Dendritic cell treated with granulocyte-macrophage colony-stimulating factor and Interleukin-4, amounts not matched to agents 40 ng/mL and 50 ng/mL, for 4 days (primary cell): ENCODE results near the gene ZCCHC7.

ENCODE experiments used
- H3K27ac Mint-ChIP-seq: one replicate; pipeline ENCODE4 v1.8.0; 2022; ENCODE audit warnings: mild to moderate bottlenecking, mixed read lengths
- H3K27me3 Mint-ChIP-seq: one replicate; pipeline ENCODE4 v1.8.0; 2022; ENCODE audit warnings: mild to moderate bottlenecking, mixed read lengths
- H3K36me3 Mint-ChIP-seq: one replicate; pipeline ENCODE4 v1.8.0; 2022; ENCODE audit warnings: low read depth, mixed read lengths
- H3K4me1 Mint-ChIP-seq: one replicate; pipeline ENCODE4 v1.8.0; 2022; ENCODE audit warnings: low read depth, mixed read lengths
- H3K4me3 Mint-ChIP-seq: one replicate; pipeline ENCODE4 v1.8.0; 2022; ENCODE audit warnings: mild to moderate bottlenecking, moderate library complexity, mixed read lengths
- H3K9me3 Mint-ChIP-seq: one replicate; pipeline ENCODE4 v1.8.0; 2022; ENCODE audit warnings: mixed read lengths
- intact Hi-C: fragments of 100-400 bp; cut with micrococcal nuclease; formaldehyde crosslinking; loops from one replicate; pipeline ENCODE4 v1.15.0; 2022

The ZCCHC7 gene

GRCh38 chr9:37215381-37215780 lies 95.0 kb downstream of the ZCCHC7 start:
- Mint-ChIP-seq H3K27ac (no peak overlapping the region), H3K9me3 (no peaks in the 10 kb centered on the region), H3K4me1 (peaks cover 10% of the 10 kb centered on the region), H3K4me3 (no peak overlapping the region), H3K27me3 (no peaks in the 10 kb centered on the region), H3K36me3 (peaks cover 37% of the 10 kb centered on the region)
- intact Hi-C loops: no loop called here

GRCh38 chr9:37215830-37216229 lies 95.5 kb downstream of the ZCCHC7 start:
- Mint-ChIP-seq H3K4me3 (no peak overlapping the region), H3K4me1 (peaks cover 10% of the 10 kb centered on the region), H3K27me3 (no peaks in the 10 kb centered on the region), H3K36me3 (peaks cover 37% of the 10 kb centered on the region), H3K27ac (no peak overlapping the region), H3K9me3 (no peaks in the 10 kb centered on the region)
- intact Hi-C loops: no loop called here

GRCh38 chr9:37217161-37217560 lies 96.8 kb downstream of the ZCCHC7 start:
- H3K27me3 Mint-ChIP-seq: no peaks in the 10 kb centered on the region
- peaks cover 10% of the 10 kb centered on the region for H3K4me1 Mint-ChIP-seq

GRCh38 chr9:37218800-37219425 lies 98.5 kb downstream of the ZCCHC7 start:
- H3K9me3 Mint-ChIP-seq: no peaks in the 10 kb centered on the region
- no peak overlapping the region for H3K4me3 Mint-ChIP-seq
- intact Hi-C loops: no loop called here
- H3K27ac Mint-ChIP-seq: no peak overlapping the region
- H3K27me3 Mint-ChIP-seq: no peaks in the 10 kb centered on the region
- peaks cover 5% of the 10 kb centered on the region for H3K4me1 Mint-ChIP-seq
- H3K36me3 Mint-ChIP-seq: peaks cover 33% of the 10 kb centered on the region

More at GRCh38 chr9:37217161-37217560, 96.8 kb downstream of the ZCCHC7 start:
- Mint-ChIP-seq H3K4me3 (no peak overlapping the region), H3K27ac (no peak overlapping the region), H3K9me3 (no peaks in the 10 kb centered on the region), H3K36me3 (peaks cover 40% of the 10 kb centered on the region)
- intact Hi-C loops: no loop called here

GRCh38 chr9:37220971-37221370 lies 100.6 kb downstream of the ZCCHC7 start:
- no peaks in the 10 kb centered on the region for H3K9me3 Mint-ChIP-seq
- peaks cover 5% of the 10 kb centered on the region for H3K4me1 Mint-ChIP-seq
- H3K27ac Mint-ChIP-seq: no peak overlapping the region
- H3K27me3 Mint-ChIP-seq: no peaks in the 10 kb centered on the region
- intact Hi-C loops: no loop called here
- H3K4me3 Mint-ChIP-seq: no peak overlapping the region
- peaks cover 38% of the 10 kb centered on the region for H3K36me3 Mint-ChIP-seq

GRCh38 chr9:37221489-37222106 lies 101.2 kb downstream of the ZCCHC7 start:
- H3K4me1 Mint-ChIP-seq: peaks cover 5% of the 10 kb centered on the region
- no peak overlapping the region for H3K27ac Mint-ChIP-seq
- H3K9me3 Mint-ChIP-seq: no peaks in the 10 kb centered on the region
- H3K27me3 Mint-ChIP-seq: no peaks in the 10 kb centered on the region
- intact Hi-C loops: no loop called here
- H3K4me3 Mint-ChIP-seq: no peak overlapping the region
- H3K36me3 Mint-ChIP-seq: peaks cover 38% of the 10 kb centered on the region

- intact Hi-C loops: no loop called here
- no peak overlapping the region for H3K4me3 Mint-ChIP-seq
- no peaks in the 10 kb centered on the region for H3K27me3 Mint-ChIP-seq
- H3K9me3 Mint-ChIP-seq: no peaks in the 10 kb centered on the region
- no peak overlapping the region for H3K27ac Mint-ChIP-seq
- H3K4me1 Mint-ChIP-seq: peaks cover 7% of the 10 kb centered on the region
- H3K36me3 Mint-ChIP-seq: peaks cover 15% of the 10 kb centered on the region
Observed at GRCh38 chr9:37229455-37229854, 109.1 kb downstream of the ZCCHC7 start.

GRCh38 chr9:37229882-37230482 lies 109.6 kb downstream of the ZCCHC7 start:
- Mint-ChIP-seq H3K27ac (no peak overlapping the region), H3K4me3 (no peak overlapping the region), H3K27me3 (no peaks in the 10 kb centered on the region), H3K9me3 (no peaks in the 10 kb centered on the region), H3K4me1 (peaks cover 7% of the 10 kb centered on the region), H3K36me3 (peaks cover 12% of the 10 kb centered on the region)
- intact Hi-C loops: no loop called here

GRCh38 chr9:37236822-37237221 lies 116.4 kb downstream of the ZCCHC7 start:
- Mint-ChIP-seq H3K4me1 (peaks cover 16% of the 10 kb centered on the region), H3K9me3 (no peaks in the 10 kb centered on the region), H3K27me3 (no peaks in the 10 kb centered on the region), H3K36me3 (peaks cover 25% of the 10 kb centered on the region), H3K27ac (peak overlapping the region; percentile 48), H3K4me3 (no peak overlapping the region)
- intact Hi-C loops: no loop called here

GRCh38 chr9:37238122-37238521 lies 117.7 kb downstream of the ZCCHC7 start:
- Mint-ChIP-seq H3K9me3 (no peaks in the 10 kb centered on the region), H3K4me1 (peaks cover 17% of the 10 kb centered on the region), H3K27me3 (no peaks in the 10 kb centered on the region), H3K36me3 (peaks cover 25% of the 10 kb centered on the region), H3K4me3 (no peak overlapping the region), H3K27ac (no peak overlapping the region)
- intact Hi-C loops: no loop called here

- H3K4me3 Mint-ChIP-seq: no peak overlapping the region
- peaks cover 10% of the 10 kb centered on the region for H3K4me1 Mint-ChIP-seq
- H3K36me3 Mint-ChIP-seq: peaks cover 14% of the 10 kb centered on the region
- no peaks in the 10 kb centered on the region for H3K9me3 Mint-ChIP-seq
- intact Hi-C loops: no loop called here
- H3K27ac Mint-ChIP-seq: no peak overlapping the region
- no peaks in the 10 kb centered on the region for H3K27me3 Mint-ChIP-seq
Observed at GRCh38 chr9:37239224-37239859, 119.0 kb downstream of the ZCCHC7 start.

- no peak overlapping the region for H3K4me3 Mint-ChIP-seq
- H3K36me3 Mint-ChIP-seq: peaks cover 13% of the 10 kb centered on the region
- no peaks in the 10 kb centered on the region for H3K9me3 Mint-ChIP-seq
- H3K27ac Mint-ChIP-seq: no peak overlapping the region
- no peaks in the 10 kb centered on the region for H3K27me3 Mint-ChIP-seq
- intact Hi-C loops: no loop called here
- peaks cover 10% of the 10 kb centered on the region for H3K4me1 Mint-ChIP-seq
Observed at GRCh38 chr9:37239921-37240320, 119.5 kb downstream of the ZCCHC7 start.

GRCh38 chr9:37241340-37241739 lies 121.0 kb downstream of the ZCCHC7 start:
- Mint-ChIP-seq H3K27me3 (no peaks in the 10 kb centered on the region), H3K36me3 (peaks cover 4% of the 10 kb centered on the region), H3K4me3 (no peak overlapping the region), H3K27ac (peak overlapping the region; percentile 48), H3K4me1 (peaks cover 9% of the 10 kb centered on the region), H3K9me3 (no peaks in the 10 kb centered on the region)
- intact Hi-C loops: no loop called here

- intact Hi-C loops: no loop called here
- peaks cover 5% of the 10 kb centered on the region for H3K4me1 Mint-ChIP-seq
Observed at GRCh38 chr9:37242089-37242488, 121.7 kb downstream of the ZCCHC7 start.

More at GRCh38 chr9:37242089-37242488, 121.7 kb downstream of the ZCCHC7 start:
- Mint-ChIP-seq H3K36me3 (no peaks in the 10 kb centered on the region), H3K9me3 (no peaks in the 10 kb centered on the region), H3K27ac (peak overlapping the region; percentile 48), H3K27me3 (no peaks in the 10 kb centered on the region), H3K4me3 (no peak overlapping the region)
